Nephron (organoid): ENCODE data around the gene ALDH5A1.

ENCODE experiments used
- H3K27ac Mint-ChIP-seq, 3 experiments: 2 replicates each; pipeline ENCODE4 v1.8.0; 2020; ENCODE audit warnings: mixed read lengths in 3 of 3, mild to moderate bottlenecking in 2 of 3, moderate library complexity in 1 of 3
- H3K27me3 Mint-ChIP-seq: 2 replicates; pipeline ENCODE4 v1.8.0; 2021; ENCODE audit warnings: low read depth, mild to moderate bottlenecking, moderate library complexity, mixed read lengths
- H3K36me3 Mint-ChIP-seq: 2 replicates; pipeline ENCODE4 v1.8.0; 2020; ENCODE audit warnings: low read depth, mixed read lengths
- H3K4me1 Mint-ChIP-seq: 2 replicates; pipeline ENCODE4 v1.8.0; 2020; ENCODE audit warnings: mixed read lengths
- H3K4me3 Mint-ChIP-seq, 3 experiments: 2 replicates each; pipeline ENCODE4 v1.8.0; 2020; ENCODE audit warnings: mild to moderate bottlenecking in 3 of 3, mixed read lengths in 3 of 3, moderate library complexity in 2 of 3
- H3K9me3 Mint-ChIP-seq: 2 replicates; pipeline ENCODE4 v1.8.0; 2020; ENCODE audit warnings: mixed read lengths
- CTCF ChIP-seq, 3 experiments: fragments of 200-600 bp; sonication (generic); IDR thresholded peaks; one replicate each; pipeline ENCODE4 v1.5.0; 2021; ENCODE audit warnings: antibody characterized with exemption in 3 of 3; ENCODE audit not compliant: unreplicated experiment in 3 of 3

Gene ALDH5A1

GRCh38 chr6:24536466-24536865, 41.7 kb downstream of the ALDH5A1 start:
- Mint-ChIP-seq H3K4me3 (no peak overlapping the region), H3K27me3 (no peaks in the 10 kb centered on the region), H3K4me1 (no peaks in the 10 kb centered on the region), H3K27ac (no peak overlapping the region), H3K36me3 (peaks cover 28% of the 10 kb centered on the region), H3K9me3 (no peaks in the 10 kb centered on the region)
- TF ChIP-seq CTCF (IDR thresholded peaks at IDR 0.05; ENCODE audit: unreplicated experiment in 3 of 3), result no peak

GRCh38 chr6:24537082-24537699, 42.4 kb downstream of the ALDH5A1 start:
- H3K36me3 Mint-ChIP-seq, result peaks cover 21% of the 10 kb centered on the region
- H3K27me3 Mint-ChIP-seq, result no peaks in the 10 kb centered on the region
- no peak overlapping the region for H3K4me3 Mint-ChIP-seq
- H3K4me1 Mint-ChIP-seq, result no peaks in the 10 kb centered on the region
- no peak overlapping the region for H3K27ac Mint-ChIP-seq
- no peaks in the 10 kb centered on the region for H3K9me3 Mint-ChIP-seq
- no peak for TF ChIP-seq CTCF (IDR thresholded peaks at IDR 0.05; ENCODE audit: unreplicated experiment in 3 of 3)

- Mint-ChIP-seq H3K4me1 (no peaks in the 10 kb centered on the region), H3K9me3 (no peaks in the 10 kb centered on the region), H3K36me3 (peaks cover 18% of the 10 kb centered on the region)
These were observed 43.1 kb downstream of the ALDH5A1 start for GRCh38 chr6:24537771-24538385.

GRCh38 chr6:24539416-24539815, 44.6 kb downstream of the ALDH5A1 start:
- Mint-ChIP-seq H3K4me3 (no peak overlapping the region), H3K9me3 (no peaks in the 10 kb centered on the region), H3K36me3 (peaks cover 8% of the 10 kb centered on the region), H3K27ac (no peak overlapping the region), H3K4me1 (no peaks in the 10 kb centered on the region), H3K27me3 (no peaks in the 10 kb centered on the region)
- no peak for TF ChIP-seq CTCF (IDR thresholded peaks at IDR 0.05; ENCODE audit: unreplicated experiment in 3 of 3)

More at GRCh38 chr6:24537771-24538385, 43.1 kb downstream of the ALDH5A1 start:
- Mint-ChIP-seq H3K27me3 (no peaks in the 10 kb centered on the region), H3K27ac (no peak overlapping the region), H3K4me3 (no peak overlapping the region)
- TF ChIP-seq CTCF (IDR thresholded peaks at IDR 0.05; ENCODE audit: unreplicated experiment in 3 of 3), result no peak

GRCh38 chr6:24540197-24540596, 45.4 kb downstream of the ALDH5A1 start:
- Mint-ChIP-seq H3K36me3 (peaks cover under 1% of the 10 kb centered on the region), H3K27ac (no peak overlapping the region), H3K4me3 (no peak overlapping the region), H3K4me1 (no peaks in the 10 kb centered on the region), H3K27me3 (no peaks in the 10 kb centered on the region), H3K9me3 (no peaks in the 10 kb centered on the region)
- TF ChIP-seq CTCF (IDR thresholded peaks at IDR 0.05; ENCODE audit: unreplicated experiment in 3 of 3), result no peak

- no peaks in the 10 kb centered on the region for H3K36me3 Mint-ChIP-seq
- H3K27ac Mint-ChIP-seq, result no peak overlapping the region
- peaks cover 5% of the 10 kb centered on the region for H3K27me3 Mint-ChIP-seq
- no peaks in the 10 kb centered on the region for H3K9me3 Mint-ChIP-seq
- TF ChIP-seq CTCF (IDR thresholded peaks at IDR 0.05; ENCODE audit: unreplicated experiment in 3 of 3), result no peak
- no peaks in the 10 kb centered on the region for H3K4me1 Mint-ChIP-seq
- H3K4me3 Mint-ChIP-seq, result no peak overlapping the region
These were observed 48.9 kb downstream of the ALDH5A1 start for GRCh38 chr6:24543683-24544082.
